HFF-Myc (cell line): ENCODE measurements around the gene NTRK2.
A peak's percentile ranks its signal among the peaks of the same experiment; 100 is the strongest.

Source experiments
- DNase-seq: peaks from one replicate; pipeline ENCODE4 v3.0.0-alpha.2; 2011; ENCODE audit warnings: low read depth; ENCODE audit errors: extremely low read depth
- H3K4me3 ChIP-seq: replicated peaks from 2 replicates; pipeline ENCODE4 v1.5.1; 2011; ENCODE audit warnings: low read depth, mild to moderate bottlenecking, control low read depth, low read length
- CTCF ChIP-seq: IDR thresholded peaks from 2 replicates; pipeline ENCODE4 v1.5.1; 2012; ENCODE audit warnings: mild to moderate bottlenecking, low read depth, low read length, control low read depth; ENCODE audit errors: missing control alignments

Gene NTRK2

DNA sequence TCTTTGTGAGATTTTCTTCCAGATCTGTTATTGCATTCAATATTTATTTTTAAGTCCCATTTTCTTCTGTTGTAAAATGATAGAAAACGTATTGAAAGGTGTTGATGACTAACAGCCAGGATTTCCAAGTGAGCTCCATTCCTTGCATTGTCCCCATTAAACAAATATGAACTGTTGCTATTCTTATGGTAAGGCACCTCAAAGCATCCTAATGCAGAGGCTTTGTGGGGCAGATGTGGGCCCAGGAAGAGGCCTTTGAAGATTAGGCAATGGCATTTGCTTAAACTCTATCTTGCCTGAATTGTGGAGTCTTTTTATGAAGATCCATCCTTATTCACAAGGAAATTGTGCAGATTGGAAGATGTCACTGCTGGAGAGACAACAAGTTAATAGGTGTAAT, 38.9 kb downstream of the NTRK2 start:
- no peak overlapping the region for H3K4me3 ChIP-seq
- DNase-seq = no peak
- TF ChIP-seq CTCF = no peak

DNA sequence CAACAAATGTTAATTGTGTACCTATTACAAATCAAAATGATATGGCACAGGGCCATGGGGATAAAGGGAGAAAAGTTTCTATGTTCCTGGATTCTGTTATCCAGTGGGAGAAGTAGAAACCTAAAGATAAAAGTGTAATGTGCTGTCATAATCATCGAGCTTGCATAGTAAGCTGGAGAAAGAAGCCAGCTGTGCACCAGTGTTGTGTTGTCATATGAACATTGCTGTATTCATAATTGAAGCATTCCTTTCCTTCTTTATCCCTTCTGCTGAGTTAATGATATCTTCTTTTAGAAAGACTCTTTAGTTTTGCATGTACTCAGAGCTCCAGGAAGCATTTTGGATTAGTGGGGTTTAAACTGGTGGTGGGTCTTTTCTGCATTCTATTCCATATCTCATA, 39.5 kb downstream of the NTRK2 start:
- H3K4me3 ChIP-seq = no peak overlapping the region
- DNase-seq = no peak
- no peak for TF ChIP-seq CTCF

GRCh38 chr9:84710701-84711397, 41.3 kb downstream of the NTRK2 start:
- TF ChIP-seq CTCF = no peak
- no peak for DNase-seq
- H3K4me3 ChIP-seq = no peak overlapping the region

DNA sequence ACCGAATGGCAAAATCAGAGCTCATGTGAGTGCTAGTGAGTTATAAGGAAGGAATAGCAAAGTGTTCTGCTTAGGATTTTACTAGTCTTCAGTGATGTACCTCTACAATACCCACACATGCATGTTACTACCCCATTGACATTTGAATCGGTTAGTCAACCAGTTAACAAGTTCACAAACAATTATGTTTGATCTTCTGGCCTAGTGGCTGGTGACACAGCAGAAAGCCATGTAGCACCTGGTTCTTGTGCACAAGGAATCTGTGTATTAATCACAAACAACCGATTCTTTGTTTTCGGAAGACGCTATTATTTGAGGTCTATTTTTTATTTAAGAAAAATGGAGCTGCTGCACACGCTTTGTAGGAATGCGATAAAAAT, 41.9 kb downstream of the NTRK2 start:
- no peak overlapping the region for H3K4me3 ChIP-seq
- DNase-seq = no peak
- TF ChIP-seq CTCF = no peak

GRCh38 chr9:84711936-84712335, 42.4 kb downstream of the NTRK2 start:
- DNase-seq = peak; percentile 5
- TF ChIP-seq CTCF = no peak
- H3K4me3 ChIP-seq = no peak overlapping the region

DNA sequence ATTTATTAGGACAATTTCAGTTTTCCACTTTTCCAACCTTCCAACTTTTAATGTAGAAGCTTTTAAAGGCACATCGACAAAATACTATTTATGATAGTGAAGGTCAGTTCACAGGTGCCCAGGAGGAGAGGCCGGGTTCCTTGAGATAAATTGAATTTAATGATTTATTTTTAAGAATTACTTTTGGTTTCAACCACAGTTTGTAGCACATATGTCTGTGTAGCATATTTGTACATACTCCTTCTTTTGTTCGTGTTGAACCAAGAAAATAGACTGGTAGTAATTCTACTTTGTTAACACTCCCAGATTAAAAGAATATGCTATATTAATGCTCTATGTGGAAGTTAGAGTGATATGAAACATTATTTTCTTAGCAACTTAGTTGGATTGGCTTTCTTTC, 46.7 kb downstream of the NTRK2 start:
- H3K4me3 ChIP-seq = no peak overlapping the region
- no peak for TF ChIP-seq CTCF
- no peak for DNase-seq

DNA sequence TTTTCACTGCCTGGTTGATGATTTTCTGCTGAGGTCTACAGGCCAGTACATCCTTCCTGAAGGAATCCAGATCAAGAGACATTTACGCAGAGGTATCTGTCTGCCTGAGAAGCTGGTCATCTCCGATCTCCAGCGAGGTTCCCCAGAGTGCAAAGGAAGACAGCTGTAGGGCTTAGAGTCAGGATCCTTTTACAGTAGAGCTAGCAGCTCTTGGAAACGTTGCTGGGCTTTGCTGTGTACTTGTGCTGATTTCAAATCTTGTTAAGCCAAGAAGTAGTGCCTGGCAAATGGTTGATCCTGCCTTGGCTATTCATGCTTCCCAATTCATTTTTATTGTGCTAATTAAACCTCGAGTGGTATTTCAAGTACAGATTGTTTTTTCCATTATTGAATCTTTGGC, 48.9 kb downstream of the NTRK2 start:
- DNase-seq = no peak
- H3K4me3 ChIP-seq = no peak overlapping the region
- TF ChIP-seq CTCF = no peak
